ENCODE results near the gene MALSU1. TPM values are rescaled to one million over a fixed set of nuclear protein-coding genes. Genes with fewer than 3 reads are reported as not detected.

Gene MALSU1
- total and polyA plus RNA-seq, 9 donors, result 44.3 to 88.7 (median 53.2) TPM

DNA sequence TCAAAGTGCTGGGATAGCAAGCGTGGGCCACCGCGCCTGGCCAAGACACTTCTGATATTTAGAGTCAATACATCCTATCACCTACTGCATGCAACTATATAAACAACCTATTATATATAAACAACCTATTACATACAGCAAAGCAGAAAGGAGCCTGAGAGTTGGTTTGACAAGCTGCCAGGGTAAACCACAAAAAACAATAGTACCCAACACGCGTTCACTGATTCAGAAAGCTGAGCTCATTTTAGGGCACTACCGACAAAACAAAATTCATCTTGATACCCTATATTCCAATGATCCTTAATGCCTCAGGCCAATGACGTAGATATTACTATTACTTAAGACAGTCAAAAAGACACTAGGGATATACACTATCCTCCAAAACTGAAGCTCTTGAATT is 16.2 kb downstream of the MALSU1 start:
- Histone ChIP-seq H3K4me1 (ENCODE audit: insufficient read depth) (no peaks in the 10 kb centered on the region), H3K27me3 (no peaks in the 10 kb centered on the region), H3K27ac (no peak overlapping the region), H3K9me3 (no peaks in the 10 kb centered on the region), H3K4me3 (no peak overlapping the region), H3K36me3 (no peaks in the 10 kb centered on the region)
- DNase-seq, result no peak
- intact Hi-C loops (cut with DNase I), result no loop called here
- 81 to 91% (median 88%) methylated on average over 7 of the region's 7 CpGs for WGBS, 3 donors
- no peak for TF ChIP-seq POLR2A (IDR thresholded peaks at IDR 0.05)
- TF ChIP-seq CTCF (IDR thresholded peaks at IDR 0.05), result no peak
- no peak for TF ChIP-seq EP300 (IDR thresholded peaks at IDR 0.05)

DNA sequence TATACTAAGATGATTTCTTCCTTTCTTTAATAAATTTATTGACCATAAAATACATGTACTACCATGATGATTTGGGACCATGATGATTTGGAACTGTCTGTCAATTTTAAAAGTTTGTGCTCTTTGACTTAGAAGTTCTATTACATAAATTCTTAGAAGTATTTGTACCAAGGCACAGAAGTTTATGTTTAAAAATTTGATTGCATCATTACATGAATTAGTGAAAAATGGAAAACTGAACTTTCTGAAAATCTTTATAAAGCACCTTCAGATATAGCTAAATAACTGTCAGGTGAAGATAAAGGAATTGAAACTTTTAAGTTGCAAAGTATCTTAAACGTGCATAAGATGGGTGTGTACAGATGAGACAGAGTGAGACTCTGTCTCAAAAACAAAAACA is 32.0 kb downstream of the MALSU1 start:
- Histone ChIP-seq H3K4me1 (ENCODE audit: insufficient read depth) (peaks cover 16% of the 10 kb centered on the region), H3K36me3 (no peaks in the 10 kb centered on the region), H3K27me3 (no peaks in the 10 kb centered on the region), H3K27ac (no peak overlapping the region), H3K9me3 (no peaks in the 10 kb centered on the region), H3K4me3 (no peak overlapping the region)
- 71 to 77% (median 76%) methylated on average over 1 of the region's 1 CpG for whole genome bisulfite sequencing, 3 donors
- no peak for TF ChIP-seq EP300 (IDR thresholded peaks at IDR 0.05)
- DNase-seq, result no peak
- intact Hi-C loops (cut with DNase I), result no loop called here

- Histone ChIP-seq H3K4me3 (no peak overlapping the region), H3K27me3 (no peaks in the 10 kb centered on the region), H3K36me3 (no peaks in the 10 kb centered on the region), H3K9me3 (no peaks in the 10 kb centered on the region), H3K4me1 (ENCODE audit: insufficient read depth) (peaks cover 17% of the 10 kb centered on the region), H3K27ac (peak overlapping the region in 1 of 2 donors; percentile 54)
- TF ChIP-seq CTCF (IDR thresholded peaks at IDR 0.05), result no peak
- TF ChIP-seq POLR2A (IDR thresholded peaks at IDR 0.05), result no peak
- no peak for TF ChIP-seq EP300 (IDR thresholded peaks at IDR 0.05)
- DNase-seq, result no peak
- intact Hi-C loops (cut with DNase I), result no loop called here
Observed at GRCh38 chr7:23332193-23332592, 33.1 kb downstream of the MALSU1 start.

GRCh38 chr7:23332910-23333612 is 33.9 kb downstream of the MALSU1 start:
- no peaks in the 10 kb centered on the region for H3K36me3 ChIP-seq
- intact Hi-C loops (cut with DNase I), result no loop called here
- no peaks in the 10 kb centered on the region for H3K9me3 ChIP-seq
- peak overlapping the region in 1 of 2 donors; percentile 71 for H3K27ac ChIP-seq
- DNase-seq, result peak; percentile 45 to 73 (median 55)
- peaks cover 17% of the 10 kb centered on the region for H3K4me1 ChIP-seq (ENCODE audit: insufficient read depth)
- no peak for TF ChIP-seq POLR2A (IDR thresholded peaks at IDR 0.05)
- TF ChIP-seq CTCF (IDR thresholded peaks at IDR 0.05), result no peak
- TF ChIP-seq EP300 (IDR thresholded peaks at IDR 0.05), result no peak
- WGBS, 3 donors, result 4 to 10% (median 7%) methylated on average over 4 of the region's 4 CpGs
- no peak overlapping the region for H3K4me3 ChIP-seq
- no peaks in the 10 kb centered on the region for H3K27me3 ChIP-seq

DNA sequence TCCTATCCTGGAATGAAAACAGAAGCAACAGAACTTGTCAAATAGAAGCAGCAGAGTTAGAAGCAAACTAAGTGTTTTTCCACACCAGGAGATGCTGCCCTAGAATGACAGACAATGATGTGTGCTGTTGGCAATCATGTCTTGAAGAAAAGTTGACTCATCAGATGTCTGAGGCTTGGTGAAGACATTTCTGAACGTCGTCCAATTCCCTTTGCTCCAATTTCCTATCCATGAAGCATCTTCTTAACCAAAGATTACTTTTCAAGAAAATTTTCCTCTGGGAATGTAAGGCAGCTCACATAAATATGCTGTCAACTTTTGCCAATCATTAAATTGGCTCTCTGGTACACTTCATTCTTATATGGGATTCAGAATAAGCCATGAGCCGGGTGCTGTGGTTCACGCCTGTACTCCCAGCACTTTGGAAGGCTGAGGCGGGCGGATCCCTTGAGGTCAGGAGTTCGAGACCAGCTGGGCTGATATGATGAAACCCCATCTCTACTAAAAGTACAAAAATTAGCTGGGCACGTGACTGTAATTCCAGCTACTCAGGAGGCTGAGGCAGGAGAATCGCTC is 34.6 kb downstream of the MALSU1 start:
- no peaks in the 10 kb centered on the region for H3K27me3 ChIP-seq
- no peak overlapping the region for H3K4me3 ChIP-seq
- no peaks in the 10 kb centered on the region for H3K36me3 ChIP-seq
- intact Hi-C loops (cut with DNase I), result no loop called here
- H3K9me3 ChIP-seq, result no peaks in the 10 kb centered on the region
- H3K27ac ChIP-seq, result peak overlapping the region; percentile 5 to 71
- TF ChIP-seq EP300 (IDR thresholded peaks at IDR 0.05) (no peak), CTCF (IDR thresholded peaks at IDR 0.05) (no peak), POLR2A (IDR thresholded peaks at IDR 0.05) (no peak)
- H3K4me1 ChIP-seq (ENCODE audit: insufficient read depth), result peaks cover 17% of the 10 kb centered on the region
- WGBS, 3 donors, result 14 to 27% (median 15%) methylated on average over 9 of the region's 9 CpGs
- DNase-seq, result peak in 3 of 5 donors; percentile 20 to 50 (median 30)

Measured in ovary (tissue), 9 donors.